ENCODE results near the gene RAB3A.

DNA sequence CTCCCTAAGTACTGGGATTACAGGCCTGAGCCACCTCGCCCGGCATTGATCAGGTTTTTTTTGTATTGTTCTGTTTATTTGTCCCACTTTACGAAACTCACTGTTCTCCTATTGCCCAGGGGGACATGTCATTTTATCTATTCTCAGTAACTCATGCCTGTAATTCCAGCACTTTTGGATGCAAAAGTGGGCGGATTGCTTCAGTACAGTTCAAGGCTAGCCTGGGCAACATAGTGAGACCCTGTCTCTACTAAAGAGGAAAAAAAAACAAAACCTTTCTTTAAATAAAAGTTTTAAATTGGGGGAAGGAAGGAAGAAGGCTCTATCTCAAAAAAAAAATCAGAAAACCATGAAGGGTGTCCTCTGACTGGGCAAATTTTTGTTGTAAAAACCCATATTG lies 13.6 kb downstream of the RAB3A start:
- TF ChIP-seq TEAD4 (IDR thresholded peaks at IDR 0.05) (no peak), TAF1 (IDR thresholded peaks at IDR 0.05; ENCODE audit: low read depth) (no peak), FOXM1 (IDR thresholded peaks at IDR 0.05; ENCODE audit: borderline replicate concordance, low read depth) (no peak), NFIC (IDR thresholded peaks at IDR 0.05) (no peak)
- TF ChIP-seq, protein P1, sequence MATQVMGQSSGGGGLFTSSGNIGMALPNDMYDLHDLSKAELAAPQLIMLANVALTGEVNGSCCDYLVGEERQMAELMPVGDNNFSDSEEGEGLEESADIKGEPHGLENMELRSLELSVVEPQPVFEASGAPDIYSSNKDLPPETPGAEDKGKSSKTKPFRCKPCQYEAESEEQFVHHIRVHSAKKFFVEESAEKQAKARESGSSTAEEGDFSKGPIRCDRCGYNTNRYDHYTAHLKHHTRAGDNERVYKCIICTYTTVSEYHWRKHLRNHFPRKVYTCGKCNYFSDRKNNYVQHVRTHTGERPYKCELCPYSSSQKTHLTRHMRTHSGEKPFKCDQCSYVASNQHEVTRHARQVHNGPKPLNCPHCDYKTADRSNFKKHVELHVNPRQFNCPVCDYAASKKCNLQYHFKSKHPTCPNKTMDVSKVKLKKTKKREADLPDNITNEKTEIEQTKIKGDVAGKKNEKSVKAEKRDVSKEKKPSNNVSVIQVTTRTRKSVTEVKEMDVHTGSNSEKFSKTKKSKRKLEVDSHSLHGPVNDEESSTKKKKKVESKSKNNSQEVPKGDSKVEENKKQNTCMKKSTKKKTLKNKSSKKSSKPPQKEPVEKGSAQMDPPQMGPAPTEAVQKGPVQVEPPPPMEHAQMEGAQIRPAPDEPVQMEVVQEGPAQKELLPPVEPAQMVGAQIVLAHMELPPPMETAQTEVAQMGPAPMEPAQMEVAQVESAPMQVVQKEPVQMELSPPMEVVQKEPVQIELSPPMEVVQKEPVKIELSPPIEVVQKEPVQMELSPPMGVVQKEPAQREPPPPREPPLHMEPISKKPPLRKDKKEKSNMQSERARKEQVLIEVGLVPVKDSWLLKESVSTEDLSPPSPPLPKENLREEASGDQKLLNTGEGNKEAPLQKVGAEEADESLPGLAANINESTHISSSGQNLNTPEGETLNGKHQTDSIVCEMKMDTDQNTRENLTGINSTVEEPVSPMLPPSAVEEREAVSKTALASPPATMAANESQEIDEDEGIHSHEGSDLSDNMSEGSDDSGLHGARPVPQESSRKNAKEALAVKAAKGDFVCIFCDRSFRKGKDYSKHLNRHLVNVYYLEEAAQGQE (IDR thresholded peaks at IDR 0.05; ENCODE audit: low read depth) = no peak
- TF ChIP-seq, protein P2, sequence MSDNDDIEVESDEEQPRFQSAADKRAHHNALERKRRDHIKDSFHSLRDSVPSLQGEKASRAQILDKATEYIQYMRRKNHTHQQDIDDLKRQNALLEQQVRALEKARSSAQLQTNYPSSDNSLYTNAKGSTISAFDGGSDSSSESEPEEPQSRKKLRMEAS (IDR thresholded peaks at IDR 0.05) = no peak

Data from Ishikawa (cell line).